ENCODE measurements around the gene ACTN2. TPM values are rescaled to one million over a fixed set of nuclear protein-coding genes. Genes with fewer than 3 reads are reported as not detected.

The ACTN2 gene
- total RNA-seq, 4 donors from 2014 or later, result 0.21 to 1.1 (median 0.65) TPM

- Histone ChIP-seq H3K36me3 (no peaks in the 10 kb centered on the region), H3K4me1 (peaks cover 0 to 5% (median 0%) of the 10 kb centered on the region in 4 donors), H3K27ac (no peak overlapping the region), H3K4me3 (no peak overlapping the region), H3K27me3 (no peaks in the 10 kb centered on the region), H3K9me3 (no peaks in the 10 kb centered on the region)
- TF ChIP-seq EP300 (IDR thresholded peaks at IDR 0.05) (no peak), POLR2A (IDR thresholded peaks at IDR 0.05) (no peak), CTCF (IDR thresholded peaks at IDR 0.05) (no peak)
- WGBS, 2 donors, result 79 to 84% methylated on average over 6 of the region's 6 CpGs
- no peak for DNase-seq (ENCODE audit: low spot score in 2 of 2)
Observed at GRCh38 chr1:236717811-236718210, 31.5 kb downstream of the ACTN2 start.

GRCh38 chr1:236718328-236718727 is 32.0 kb downstream of the ACTN2 start:
- no peak overlapping the region for H3K4me3 ChIP-seq
- DNase-seq (ENCODE audit: low spot score in 2 of 2), result peak in 1 of 2 donors; percentile 5
- peaks cover 0 to 5% (median 0%) of the 10 kb centered on the region in 4 donors for H3K4me1 ChIP-seq
- 51 to 54% methylated on average over 3 of the region's 3 CpGs for WGBS, 2 donors
- H3K27ac ChIP-seq, result no peak overlapping the region
- TF ChIP-seq EP300 (IDR thresholded peaks at IDR 0.05) (no peak), CTCF (IDR thresholded peaks at IDR 0.05) (no peak), POLR2A (IDR thresholded peaks at IDR 0.05) (no peak)
- H3K36me3 ChIP-seq, result no peaks in the 10 kb centered on the region
- no peaks in the 10 kb centered on the region for H3K9me3 ChIP-seq
- no peaks in the 10 kb centered on the region for H3K27me3 ChIP-seq

GRCh38 chr1:236720206-236720605 is 33.9 kb downstream of the ACTN2 start:
- Histone ChIP-seq H3K4me3 (no peak overlapping the region), H3K27me3 (no peaks in the 10 kb centered on the region), H3K9me3 (no peaks in the 10 kb centered on the region), H3K36me3 (no peaks in the 10 kb centered on the region), H3K4me1 (peaks cover 0 to 5% (median 0%) of the 10 kb centered on the region in 4 donors), H3K27ac (no peak overlapping the region)
- TF ChIP-seq POLR2A (IDR thresholded peaks at IDR 0.05), result no peak
- TF ChIP-seq EP300 (IDR thresholded peaks at IDR 0.05), result no peak
- TF ChIP-seq CTCF (IDR thresholded peaks at IDR 0.05), result no peak
- WGBS, 2 donors, result 46 to 54% methylated on average over 3 of the region's 3 CpGs
- DNase-seq (ENCODE audit: low spot score in 2 of 2), result no peak

- Histone ChIP-seq H3K27me3 (no peaks in the 10 kb centered on the region), H3K4me1 (peaks cover 0 to 5% (median 0%) of the 10 kb centered on the region in 4 donors), H3K27ac (no peak overlapping the region), H3K36me3 (no peaks in the 10 kb centered on the region), H3K4me3 (no peak overlapping the region), H3K9me3 (no peaks in the 10 kb centered on the region)
- DNase-seq (ENCODE audit: low spot score in 2 of 2), result no peak
- 67 to 74% methylated on average over 1 of the region's 1 CpG for WGBS, 2 donors
- TF ChIP-seq POLR2A (IDR thresholded peaks at IDR 0.05) (no peak), EP300 (IDR thresholded peaks at IDR 0.05) (no peak), CTCF (IDR thresholded peaks at IDR 0.05) (no peak)
Observed at GRCh38 chr1:236720611-236721010, 34.3 kb downstream of the ACTN2 start.

- WGBS, 2 donors, result 71% methylated on average over 6 of the region's 6 CpGs
- no peak for DNase-seq (ENCODE audit: low spot score in 2 of 2)
- no peak overlapping the region for H3K27ac ChIP-seq
- H3K27me3 ChIP-seq, result no peaks in the 10 kb centered on the region
- H3K4me1 ChIP-seq, result peaks cover 0 to 2% (median 0%) of the 10 kb centered on the region in 4 donors
- no peak overlapping the region for H3K4me3 ChIP-seq
- TF ChIP-seq POLR2A (IDR thresholded peaks at IDR 0.05) (no peak), EP300 (IDR thresholded peaks at IDR 0.05) (no peak), CTCF (IDR thresholded peaks at IDR 0.05) (no peak)
- no peaks in the 10 kb centered on the region for H3K9me3 ChIP-seq
- H3K36me3 ChIP-seq, result no peaks in the 10 kb centered on the region
Observed at GRCh38 chr1:236724049-236724448, 37.8 kb downstream of the ACTN2 start.

Data from tibial nerve (tissue), 4 donors.